T-cell (primary cell): ENCODE measurements around the gene GLIS1. TPM values are rescaled to one million over a fixed set of nuclear protein-coding genes. Genes with fewer than 3 reads are reported as not detected.

Source experiments
- ATAC-seq, 4 experiments: fragments of 200-7000 bp in 3 of 4; fragments of 150-1000 bp in 1 of 4; cut with Tn5 transposase; replicated peaks in 1 of 4; 1 replicate in 3 of 4; 2 replicates in 1 of 4; pipeline ENCODE4 v1.10.0; 2021; ENCODE audit warnings: moderate library complexity in 3 of 4, mild to moderate bottlenecking in 2 of 4, moderate number of reproducible peaks in 1 of 4
- CTCF ChIA-PET, 2 donors: fragments of 300-600 bp; sonication (Branson Sonifier 250); formaldehyde crosslinking; loops; one replicate each; lab custom pipeline; 2022; ENCODE audit warnings: antibody characterized with exemption in 2 of 2; lab: Charles Lee
- POLR2A ChIA-PET, 2 donors: fragments of 300-600 bp; sonication (Branson Sonifier 250); formaldehyde crosslinking; loops; one replicate each; lab custom pipeline; 2022; ENCODE audit warnings: antibody characterized with exemption in 2 of 2; lab: Charles Lee
- DNase-seq, 35 experiments: peaks; one replicate each; pipeline versions ENCODE4 v3.0.0 to v3.0.0-alpha.2; 2013 to 2023
- H3K27ac ChIP-seq: one replicate; pipeline ENCODE4 v1.5.1; 2013; ENCODE audit warnings: low read length
- H3K27me3 ChIP-seq, 2 experiments: replicated peaks in 1 of 2; 1 replicate in 1 of 2; 2 replicates in 1 of 2; pipeline versions ENCODE4 v1.6.1 to v1.7.0; 2013; ENCODE audit warnings: low read length in 1 of 2, mixed read lengths in 1 of 2; ENCODE audit not compliant: control insufficient read depth in 2 of 2, insufficient read depth in 2 of 2; ENCODE audit errors: extremely low read depth in 1 of 2
- H3K36me3 ChIP-seq, 2 donors: 1 replicate in 1 of 2; 2 replicates in 1 of 2; pipeline versions ENCODE4 v1.6.1 to v1.7.0; 2013; ENCODE audit warnings: low read length in 1 of 2; ENCODE audit not compliant: control insufficient read depth in 2 of 2, insufficient read depth in 1 of 2; ENCODE audit errors: extremely low read depth in 1 of 2
- H3K4me1 ChIP-seq, 2 experiments: 1 replicate in 1 of 2; 2 replicates in 1 of 2; pipeline versions ENCODE4 v1.6.1 to v1.7.0; 2013; ENCODE audit warnings: low read length in 2 of 2, mixed read lengths in 1 of 2; ENCODE audit not compliant: insufficient read depth in 2 of 2, control insufficient read depth in 1 of 2; ENCODE audit errors: extremely low read depth in 1 of 2
- H3K4me3 ChIP-seq, 2 donors: 1 replicate in 1 of 2; 2 replicates in 1 of 2; pipeline versions ENCODE4 v1.5.1 to v1.7.0; 2013; ENCODE audit warnings: mild to moderate bottlenecking in 2 of 2, low read length in 1 of 2, moderate library complexity in 1 of 2; ENCODE audit not compliant: control insufficient read depth in 1 of 2; ENCODE audit errors: extremely low read depth in 1 of 2
- H3K9me3 ChIP-seq: 2 replicates; pipeline ENCODE4 v1.7.0; 2013
- H3K27ac Mint-ChIP-seq, 2 donors: one replicate each; pipeline ENCODE4 v1.8.0; 2020 to 2021; ENCODE audit warnings: mild to moderate bottlenecking in 2 of 2, mixed read lengths in 2 of 2
- H3K27me3 Mint-ChIP-seq, 2 donors: one replicate each; pipeline ENCODE4 v1.8.0; 2021 to 2022; ENCODE audit warnings: mixed read lengths in 2 of 2
- H3K36me3 Mint-ChIP-seq: one replicate; pipeline ENCODE4 v1.8.0; 2021; ENCODE audit warnings: mixed read lengths
- H3K4me1 Mint-ChIP-seq, 3 donors: one replicate each; pipeline ENCODE4 v1.8.0; 2020 to 2022; ENCODE audit warnings: mixed read lengths in 3 of 3, mild to moderate bottlenecking in 1 of 3
- H3K4me3 Mint-ChIP-seq, 3 donors: one replicate each; pipeline ENCODE4 v1.8.0; 2020 to 2022; ENCODE audit warnings: mild to moderate bottlenecking in 3 of 3, mixed read lengths in 3 of 3, moderate library complexity in 3 of 3
- H3K9me3 Mint-ChIP-seq, 3 donors: one replicate each; pipeline ENCODE4 v1.8.0; 2020 to 2022; ENCODE audit warnings: mixed read lengths in 3 of 3
- WGBS: methylation state at CpG from one replicate; pipeline ENCODE4 v1.1.5; 2013; ENCODE audit warnings: missing lambda C conversion rate; ENCODE audit not compliant: insufficient coverage; 5-methylcytosine and 5-hydroxymethylcytosine counted together
- total RNA-seq, 35 experiments: library from RNA in 6 of 35; stranded (reverse) in 6 of 35; fragments of 120-200 nt in 1 of 35; gene quantifications; one replicate each; pipeline versions ENCODE4 v1.2.1 to v1.2.4 and lab custom pipeline; 2013 to 2026

Gene GLIS1
- total RNA-seq, 5 donors from 2014 or later (not counting 1 experiment from before 2014, with no cell fraction given), result not detected

- Histone ChIP-seq H3K27ac (no peak overlapping the region), H3K4me1 (peaks cover 0 to 11% of the 10 kb centered on the region in 2 experiments), H3K4me3 (no peak overlapping the region), H3K9me3 (no peaks in the 10 kb centered on the region), H3K27me3 (peaks cover 3 to 32% of the 10 kb centered on the region in 2 experiments), H3K36me3 (no peaks in the 10 kb centered on the region)
- ChIA-PET POLR2A (no interaction called here), CTCF (no interaction called here)
- 64% methylated on average over 5 of the region's 10 CpGs for WGBS
- H3K4me3 Mint-ChIP-seq, result no peak overlapping the region
- H3K9me3 Mint-ChIP-seq, result no peaks in the 10 kb centered on the region
- DNase-seq (no peak), ATAC-seq (no peak)
- H3K27me3 Mint-ChIP-seq, result peaks cover 42 to 43% of the 10 kb centered on the region in 2 donors
- no peaks in the 10 kb centered on the region for H3K36me3 Mint-ChIP-seq
- peaks cover 0 to 7% (median 6%) of the 10 kb centered on the region in 3 donors for H3K4me1 Mint-ChIP-seq
- H3K27ac Mint-ChIP-seq, result no peak overlapping the region
Measured at GRCh38 chr1:53734650-53735211, 4.2 kb downstream of the GLIS1 start.

GRCh38 chr1:53733975-53734649, 4.9 kb downstream of the GLIS1 start:
- H3K27ac Mint-ChIP-seq, result no peak overlapping the region
- H3K9me3 ChIP-seq, result no peaks in the 10 kb centered on the region
- no peaks in the 10 kb centered on the region for H3K36me3 Mint-ChIP-seq
- H3K9me3 Mint-ChIP-seq, result no peaks in the 10 kb centered on the region
- DNase-seq (no peak), ATAC-seq (no peak)
- no peaks in the 10 kb centered on the region for H3K36me3 ChIP-seq
- POLR2A ChIA-PET, result no interaction called here
- WGBS, result 90% methylated on average over 7 of the region's 10 CpGs
- H3K27me3 Mint-ChIP-seq, result peaks cover 39 to 42% of the 10 kb centered on the region in 2 donors
- no peak overlapping the region for H3K4me3 ChIP-seq
- peaks cover 0 to 4% (median 2%) of the 10 kb centered on the region in 3 donors for H3K4me1 Mint-ChIP-seq
- peaks cover 3 to 27% of the 10 kb centered on the region in 2 experiments for H3K27me3 ChIP-seq
- H3K27ac ChIP-seq, result no peak overlapping the region
- no peak overlapping the region for H3K4me3 Mint-ChIP-seq
- H3K4me1 ChIP-seq, result peaks cover 0 to 11% of the 10 kb centered on the region in 2 experiments
- CTCF ChIA-PET, result interaction anchor here (0.7 kb wide), 2 partner anchors 10 to 1700 kb away, joined by 3 to 5 read pairs; no protein-coding TSS in a partner anchor

GRCh38 chr1:53733447-53733931, 5.5 kb downstream of the GLIS1 start:
- 88% methylated on average over 6 of the region's 12 CpGs for WGBS
- peaks cover 0 to 4% (median 2%) of the 10 kb centered on the region in 3 donors for H3K4me1 Mint-ChIP-seq

GRCh38 chr1:53732912-53733317, 6.0 kb downstream of the GLIS1 start:
- no peak for DNase-seq
- no peak overlapping the region for H3K4me3 Mint-ChIP-seq
- WGBS, result no CpG with 5 or more reads among the region's 6 CpGs
- Histone ChIP-seq H3K4me1 (peaks cover 0 to 1% of the 10 kb centered on the region in 2 experiments), H3K36me3 (no peaks in the 10 kb centered on the region), H3K9me3 (no peaks in the 10 kb centered on the region), H3K27me3 (peaks cover 3 to 21% of the 10 kb centered on the region in 2 experiments), H3K4me3 (no peak overlapping the region), H3K27ac (no peak overlapping the region)
- no peak for ATAC-seq
- H3K4me1 Mint-ChIP-seq, result peaks cover 0 to 4% (median 2%) of the 10 kb centered on the region in 3 donors
- H3K36me3 Mint-ChIP-seq, result no peaks in the 10 kb centered on the region
- CTCF ChIA-PET, result no interaction called here
- H3K27ac Mint-ChIP-seq, result no peak overlapping the region
- no peaks in the 10 kb centered on the region for H3K9me3 Mint-ChIP-seq
- POLR2A ChIA-PET, result no interaction called here
- H3K27me3 Mint-ChIP-seq, result peaks cover 39 to 42% of the 10 kb centered on the region in 2 donors

More at GRCh38 chr1:53733447-53733931, 5.5 kb downstream of the GLIS1 start:
- H3K9me3 Mint-ChIP-seq, result no peaks in the 10 kb centered on the region
- H3K36me3 Mint-ChIP-seq, result no peaks in the 10 kb centered on the region
- ATAC-seq (no peak), DNase-seq (no peak)
- Histone ChIP-seq H3K4me3 (no peak overlapping the region), H3K27me3 (peaks cover 3 to 26% of the 10 kb centered on the region in 2 experiments), H3K4me1 (peaks cover 0 to 7% of the 10 kb centered on the region in 2 experiments), H3K36me3 (no peaks in the 10 kb centered on the region), H3K9me3 (no peaks in the 10 kb centered on the region), H3K27ac (no peak overlapping the region)
- ChIA-PET POLR2A (no interaction called here), CTCF (interaction anchor here (0.7 kb wide), 2 partner anchors 10 to 1700 kb away, joined by 3 to 5 read pairs; no protein-coding TSS in a partner anchor)
- peaks cover 39 to 42% of the 10 kb centered on the region in 2 donors for H3K27me3 Mint-ChIP-seq
- H3K4me3 Mint-ChIP-seq, result no peak overlapping the region
- no peak overlapping the region for H3K27ac Mint-ChIP-seq

- ChIA-PET CTCF (no interaction called here), POLR2A (interaction anchor here in 1 of 2 donors (0.6 kb wide), 1 partner anchor 478 kb away, joined by 3 read pairs; no protein-coding TSS in a partner anchor)
- Histone ChIP-seq H3K27me3 (peaks cover 3 to 17% of the 10 kb centered on the region in 2 experiments), H3K27ac (no peak overlapping the region), H3K4me1 (no peaks in the 10 kb centered on the region), H3K36me3 (no peaks in the 10 kb centered on the region), H3K9me3 (no peaks in the 10 kb centered on the region), H3K4me3 (no peak overlapping the region)
- H3K4me1 Mint-ChIP-seq, result peaks cover 0 to 2% (median under 1%) of the 10 kb centered on the region in 3 donors
- H3K27me3 Mint-ChIP-seq, result peaks cover 37 to 41% of the 10 kb centered on the region in 2 donors
- DNase-seq (no peak), ATAC-seq (no peak)
- no peaks in the 10 kb centered on the region for H3K36me3 Mint-ChIP-seq
- H3K9me3 Mint-ChIP-seq, result no peaks in the 10 kb centered on the region
- H3K4me3 Mint-ChIP-seq, result no peak overlapping the region
- WGBS, result 39% methylated on average over 2 of the region's 3 CpGs
- H3K27ac Mint-ChIP-seq, result no peak overlapping the region
Measured at GRCh38 chr1:53732409-53732808, 6.6 kb downstream of the GLIS1 start.

GRCh38 chr1:53731779-53732305, 7.1 kb downstream of the GLIS1 start:
- Histone ChIP-seq H3K4me3 (no peak overlapping the region), H3K9me3 (no peaks in the 10 kb centered on the region), H3K4me1 (no peaks in the 10 kb centered on the region), H3K36me3 (no peaks in the 10 kb centered on the region), H3K27ac (no peak overlapping the region), H3K27me3 (peaks cover 3 to 15% of the 10 kb centered on the region in 2 experiments)
- Mint-ChIP-seq H3K27me3 (peaks cover 32 to 35% of the 10 kb centered on the region in 2 donors), H3K9me3 (no peaks in the 10 kb centered on the region), H3K36me3 (no peaks in the 10 kb centered on the region), H3K4me3 (no peak overlapping the region), H3K27ac (no peak overlapping the region), H3K4me1 (no peaks in the 10 kb centered on the region)
- WGBS, result 87% methylated on average over 8 of the region's 8 CpGs
- ChIA-PET POLR2A (interaction anchor here in 1 of 2 donors (0.6 kb wide), 1 partner anchor 478 kb away, joined by 3 read pairs; no protein-coding TSS in a partner anchor), CTCF (no interaction called here)
- no peak for ATAC-seq
- DNase-seq, result no peak
